DMS114 treated with DMSO at 0.1 percent for 48 hours (cell line): Measurements from ENCODE around the gene MINDY4.

Source experiments
- DNase-seq: peaks from one replicate; lab custom pipeline; 2025; ENCODE audit not compliant: unreplicated experiment; lab: John Stamatoyannopoulos, UW

The MINDY4 gene

DNA sequence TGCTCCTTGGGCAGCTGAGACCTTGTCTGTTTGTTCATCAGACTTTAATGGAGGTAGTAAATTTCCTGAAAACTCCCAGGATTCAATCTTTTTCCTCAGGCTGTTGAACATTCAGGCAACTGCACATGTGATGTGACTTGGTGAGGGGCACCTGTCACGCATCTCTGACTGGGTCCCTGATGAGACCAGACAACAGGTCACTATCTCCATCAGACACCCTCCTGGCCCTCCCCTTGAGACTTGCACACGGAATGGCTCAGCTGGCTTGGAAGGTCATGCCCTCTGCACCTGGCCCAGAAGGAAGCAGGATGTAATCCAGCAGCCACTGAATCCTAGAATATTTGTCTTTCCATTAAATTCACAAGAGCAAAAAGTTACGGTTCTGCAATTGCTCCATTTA, 156.3 kb downstream of the MINDY4 start:
- DNase-seq = no peak

DNA sequence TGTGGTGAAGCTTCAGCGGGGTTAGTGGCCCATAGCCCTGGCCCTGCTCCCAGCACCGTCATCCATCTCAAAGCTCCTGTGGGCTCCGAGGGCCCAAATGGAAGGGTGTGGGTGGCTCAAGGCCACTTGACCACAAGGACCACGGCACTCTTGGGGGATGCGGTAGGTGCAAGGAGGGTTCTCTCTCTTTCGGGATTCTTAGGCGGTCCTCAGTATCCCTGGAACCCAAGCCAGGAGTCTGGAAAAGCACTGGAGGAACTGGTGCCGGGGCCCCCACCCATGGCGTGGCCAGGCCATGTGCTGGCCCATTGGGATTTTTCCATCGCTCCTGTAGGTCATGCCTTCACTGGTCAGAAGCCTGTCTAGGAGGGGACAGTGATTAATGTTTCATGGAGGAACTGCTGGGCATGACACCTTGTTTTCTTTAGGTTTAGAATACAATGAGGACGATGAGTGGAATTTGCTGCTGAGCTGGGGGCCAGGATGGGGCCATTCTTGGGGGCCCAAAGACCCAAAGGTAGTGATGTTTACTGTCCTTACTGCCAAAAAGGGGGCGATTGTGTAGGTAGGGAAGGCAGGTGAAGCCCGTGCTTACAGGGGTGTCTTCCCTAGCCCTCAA, 157.1 kb downstream of the MINDY4 start:
- no peak for DNase-seq

DNA sequence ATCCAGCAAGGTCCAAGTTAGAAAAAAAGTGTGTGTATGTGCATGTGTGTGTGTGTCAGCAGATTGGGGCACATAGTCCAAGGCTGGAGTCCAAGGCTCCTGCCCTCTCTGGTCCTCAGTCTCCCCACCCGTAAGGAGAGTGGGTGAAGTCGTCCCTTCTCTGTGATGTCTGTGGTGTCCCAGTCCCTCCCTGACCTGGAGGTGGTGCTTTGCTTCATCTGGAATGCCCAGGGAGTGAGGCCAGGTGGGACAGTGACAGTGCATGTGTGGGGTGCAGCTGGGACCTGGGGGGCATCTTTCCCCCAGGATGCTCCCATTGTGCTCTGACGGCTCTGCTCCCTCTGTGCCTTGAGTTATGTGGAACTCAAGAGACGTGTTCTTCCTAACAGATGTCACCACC, 158.5 kb downstream of the MINDY4 start:
- no peak for DNase-seq

DNA sequence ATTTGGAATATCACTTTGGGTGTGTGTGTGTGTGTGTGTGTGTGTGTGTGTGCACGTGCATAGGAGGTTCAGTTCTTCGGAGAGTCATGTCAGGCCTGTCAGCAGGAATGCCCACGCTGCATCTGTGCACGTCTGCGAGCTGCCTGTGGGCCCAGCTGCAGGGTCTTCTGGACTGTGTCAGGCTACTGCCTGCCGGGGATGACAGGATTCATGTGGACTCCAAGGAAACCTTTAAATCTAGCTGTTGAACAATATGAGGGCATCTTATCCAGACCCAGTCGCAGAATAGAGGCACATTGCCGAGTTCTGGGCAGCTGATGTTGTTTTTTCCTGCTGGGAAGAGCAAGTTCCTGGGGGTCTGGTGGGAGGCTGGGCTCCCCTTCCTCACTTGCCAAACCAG, 159.4 kb downstream of the MINDY4 start:
- DNase-seq = no peak

DNA sequence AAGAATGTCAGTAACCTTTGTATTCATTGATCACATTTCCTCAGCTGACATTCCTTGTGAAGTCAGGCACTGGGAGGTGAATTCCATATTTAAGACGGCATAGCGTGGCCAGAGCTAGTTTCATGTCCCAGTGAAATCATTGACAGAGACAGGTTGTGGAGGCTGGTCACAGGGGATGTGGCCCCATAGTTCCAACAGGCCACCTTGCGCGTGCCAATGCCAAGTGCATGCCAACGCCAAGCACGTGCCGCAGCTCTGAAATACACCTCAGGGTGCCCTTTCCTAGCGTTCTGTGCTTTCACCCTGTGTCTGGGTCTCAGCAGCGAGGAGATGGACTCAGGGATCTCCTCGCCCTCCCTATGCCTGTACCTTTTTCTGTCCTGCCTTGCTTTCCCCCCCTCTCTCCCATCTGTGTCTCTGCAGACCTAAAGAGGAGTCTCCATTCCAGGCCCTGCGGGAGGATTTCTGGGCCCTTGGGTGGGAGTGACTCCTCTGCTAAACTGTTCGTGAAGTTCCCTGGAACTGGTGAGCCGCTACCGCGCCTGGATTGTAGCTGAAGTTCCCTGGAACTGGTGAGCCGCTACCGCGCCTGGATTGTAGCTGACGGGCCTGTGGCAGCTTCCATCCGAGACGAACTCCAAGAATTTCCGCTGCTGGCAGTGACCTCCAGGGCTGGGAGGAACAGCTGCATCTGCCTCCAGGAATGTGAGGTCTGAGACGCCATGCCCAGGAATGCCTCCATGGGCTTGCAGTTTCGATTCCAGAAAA, 160.1 kb downstream of the MINDY4 start:
- DNase-seq = no peak

DNA sequence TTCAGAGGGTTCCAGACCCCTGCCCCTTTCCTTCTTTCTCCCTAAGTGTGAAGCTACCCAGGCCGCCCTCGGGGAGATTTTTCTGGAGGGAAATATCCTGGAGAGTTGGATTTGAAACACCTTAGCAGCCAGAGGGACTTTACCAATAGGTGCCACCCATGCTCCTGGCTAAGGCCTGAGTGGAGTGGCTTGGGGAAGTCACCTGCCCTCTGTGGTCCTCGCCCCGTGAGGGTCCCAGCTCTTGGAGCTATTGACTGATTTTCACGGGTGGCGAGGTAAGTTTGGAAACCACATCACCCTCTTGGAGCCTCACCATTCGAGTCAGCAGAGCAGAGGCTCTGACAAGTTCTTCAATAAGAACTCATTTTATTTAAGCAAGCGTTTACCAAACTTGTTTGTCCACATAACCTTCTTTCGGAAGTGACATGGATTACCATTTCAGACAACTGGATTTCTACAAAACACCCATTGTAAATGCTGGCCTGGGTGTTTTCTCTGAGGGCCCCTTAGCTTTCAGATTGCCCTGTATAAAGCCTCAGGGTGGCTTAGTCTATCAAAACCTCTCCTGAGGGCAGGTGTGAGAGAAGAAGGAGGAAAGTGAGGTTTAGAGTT, 160.8 kb downstream of the MINDY4 start:
- no peak for DNase-seq

DNA sequence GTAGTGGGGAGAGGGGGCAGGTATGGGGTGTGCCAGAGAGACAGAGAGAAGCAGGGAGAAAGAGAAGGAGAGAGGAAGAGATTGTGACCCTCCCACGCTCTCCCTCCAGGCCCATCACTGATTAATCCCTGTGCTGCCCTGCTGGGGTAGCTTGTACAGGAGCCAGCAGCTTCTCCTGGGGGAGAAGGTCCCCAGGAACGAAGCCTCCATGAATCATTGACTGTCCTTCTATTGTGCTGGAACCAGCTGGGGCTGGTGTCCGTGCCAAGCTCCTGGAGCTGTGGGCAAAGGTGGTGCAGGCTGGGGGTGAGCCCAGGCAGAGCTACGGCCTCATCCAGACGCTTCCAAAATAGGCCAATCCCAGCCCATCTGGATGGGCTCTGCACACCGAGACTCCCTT, 161.3 kb downstream of the MINDY4 start:
- DNase-seq = no peak

DNA sequence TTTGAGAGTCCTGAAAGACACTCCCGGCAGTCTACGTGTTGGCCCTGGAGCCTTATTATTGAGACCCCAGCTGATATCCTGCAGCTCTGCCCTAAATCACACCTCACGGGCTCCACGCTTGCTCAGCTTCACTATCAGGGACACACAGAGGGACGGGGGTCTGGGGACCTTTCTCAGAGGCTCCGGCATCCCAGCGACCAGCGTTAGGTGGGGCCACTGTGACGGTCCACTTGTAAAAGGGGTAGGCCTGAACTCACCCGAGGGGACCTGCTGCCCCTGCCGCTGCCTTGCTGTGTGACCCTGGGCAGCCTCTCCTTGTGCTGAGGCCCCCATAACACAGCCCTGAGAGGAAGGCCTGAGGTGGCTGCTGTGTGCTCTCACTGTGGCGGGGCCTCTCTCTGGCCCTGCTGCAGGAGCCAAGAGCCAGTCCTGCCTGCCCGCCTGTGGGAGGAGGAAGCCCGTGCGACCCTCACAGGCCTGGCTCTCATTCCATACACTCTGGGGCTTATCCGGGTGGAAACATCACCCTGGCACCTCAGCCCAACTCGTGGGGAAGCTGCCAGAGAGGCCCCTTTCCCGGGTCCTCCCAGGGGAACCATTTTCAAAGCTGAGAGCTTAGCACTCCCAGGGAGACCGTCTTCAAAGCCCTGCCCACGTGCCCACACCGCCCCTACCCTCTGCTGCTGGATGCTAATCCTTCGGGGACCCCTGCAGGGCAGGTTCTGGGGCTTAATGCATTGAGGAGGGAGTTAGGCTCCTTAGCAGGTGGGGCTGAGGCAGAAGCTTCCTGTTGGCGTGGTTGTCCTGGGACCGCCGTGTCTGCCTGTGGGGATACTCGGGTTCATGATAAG, 162.1 kb downstream of the MINDY4 start:
- DNase-seq = no peak

DNA sequence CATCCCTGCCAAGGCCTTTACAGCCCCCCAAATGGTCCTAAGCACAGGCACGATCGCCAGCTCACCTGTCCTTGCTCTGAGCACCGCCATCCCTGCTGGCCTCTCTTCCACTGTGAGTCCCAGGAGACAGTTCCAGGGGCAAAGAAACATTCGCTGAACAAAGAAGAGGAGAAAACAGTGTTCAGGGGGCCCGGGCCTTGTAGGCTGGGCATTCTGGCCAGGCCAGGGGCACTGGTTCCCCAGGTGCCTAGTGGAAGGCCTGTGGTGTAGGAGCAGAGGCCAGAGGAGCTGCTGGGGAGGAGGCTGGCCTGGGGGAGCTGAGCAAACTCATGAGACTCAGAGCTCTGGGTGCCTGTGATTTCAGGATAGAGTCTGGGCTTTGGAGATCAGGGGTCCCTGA, 163.0 kb downstream of the MINDY4 start:
- DNase-seq = no peak

DNA sequence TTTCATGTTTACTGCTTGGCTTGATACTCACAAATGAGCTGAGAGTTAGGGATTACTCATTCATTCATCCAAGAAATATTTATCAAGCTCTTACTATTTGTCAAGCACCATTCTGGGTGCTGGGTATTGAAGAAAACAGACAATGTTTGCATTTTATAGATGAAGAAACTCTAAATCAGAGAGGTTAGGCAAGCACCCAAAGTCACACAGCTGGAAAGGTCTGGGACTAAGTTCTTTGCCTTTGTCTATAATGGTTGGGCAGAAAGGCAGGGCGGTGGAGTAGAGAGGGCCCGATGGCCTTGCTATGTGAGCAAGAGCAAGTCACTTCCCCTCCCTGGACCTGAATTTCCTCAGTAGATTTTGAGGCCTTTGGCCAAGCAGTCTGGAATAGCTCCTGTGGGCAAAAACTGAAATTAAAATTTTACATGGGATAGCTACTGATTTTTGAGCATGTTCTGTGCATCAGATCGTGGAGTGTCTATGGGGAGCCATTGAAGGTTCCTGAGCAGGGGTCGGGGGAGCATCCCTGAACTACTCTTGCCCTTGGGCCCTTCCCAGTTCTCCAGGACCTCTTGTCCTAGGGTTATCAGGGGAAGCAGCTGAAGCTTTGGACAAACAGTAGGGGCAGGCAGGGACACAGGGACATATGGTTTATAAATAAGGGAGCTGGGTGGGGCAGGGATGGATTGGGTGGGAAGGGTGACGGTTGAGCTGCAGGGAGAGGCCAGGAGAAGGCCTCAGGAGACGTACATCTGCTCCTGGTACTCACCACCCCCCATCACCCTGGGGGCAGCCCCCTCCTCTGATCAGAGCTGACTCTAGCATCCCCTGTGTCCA, 163.7 kb downstream of the MINDY4 start:
- no peak for DNase-seq

DNA sequence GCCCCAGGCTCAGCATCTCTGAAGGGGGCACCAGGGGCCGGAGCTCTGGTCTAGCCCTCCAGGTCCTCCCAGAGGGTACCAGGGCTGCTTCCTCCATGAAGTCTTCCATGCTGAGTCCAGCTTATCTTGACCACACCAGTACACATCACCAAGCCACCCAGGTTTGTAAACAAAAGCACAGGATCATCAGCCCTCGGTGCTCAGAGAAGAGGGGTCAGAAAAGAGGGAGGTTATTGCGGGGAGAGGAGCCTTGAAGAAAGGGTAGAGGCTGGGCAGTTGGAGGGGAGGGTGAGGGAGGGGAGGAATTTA, 164.3 kb downstream of the MINDY4 start:
- DNase-seq = no peak

DNA sequence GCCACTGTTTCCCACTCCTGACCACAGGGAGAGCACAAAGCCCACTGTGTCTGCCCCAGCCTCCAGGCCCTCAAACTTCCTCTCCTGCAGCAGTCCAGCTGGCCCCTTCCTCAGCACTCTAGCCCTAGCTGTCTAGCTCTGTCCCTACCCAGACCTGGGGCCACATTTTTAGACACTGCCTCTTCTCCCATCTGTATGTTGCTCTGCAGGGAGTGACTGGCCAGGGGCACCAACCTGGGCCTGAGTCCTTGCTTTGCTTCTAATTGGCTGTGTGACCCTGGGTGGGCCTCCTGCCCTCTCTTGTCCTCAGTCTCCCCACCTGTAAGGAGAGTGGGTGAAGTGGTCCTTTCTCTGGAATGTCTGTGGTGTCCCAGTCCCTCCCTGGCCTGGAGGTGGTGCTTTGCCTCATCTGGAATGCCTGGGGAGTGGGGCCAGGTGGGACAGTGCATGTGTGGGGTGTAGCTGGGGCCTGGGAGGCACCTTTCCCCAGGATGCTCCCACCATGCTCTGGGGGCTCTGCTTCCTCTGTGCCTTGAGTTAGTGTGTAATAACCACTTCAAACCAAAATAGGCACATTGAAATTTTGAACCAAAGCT, 165.5 kb downstream of the MINDY4 start:
- DNase-seq = no peak

DNA sequence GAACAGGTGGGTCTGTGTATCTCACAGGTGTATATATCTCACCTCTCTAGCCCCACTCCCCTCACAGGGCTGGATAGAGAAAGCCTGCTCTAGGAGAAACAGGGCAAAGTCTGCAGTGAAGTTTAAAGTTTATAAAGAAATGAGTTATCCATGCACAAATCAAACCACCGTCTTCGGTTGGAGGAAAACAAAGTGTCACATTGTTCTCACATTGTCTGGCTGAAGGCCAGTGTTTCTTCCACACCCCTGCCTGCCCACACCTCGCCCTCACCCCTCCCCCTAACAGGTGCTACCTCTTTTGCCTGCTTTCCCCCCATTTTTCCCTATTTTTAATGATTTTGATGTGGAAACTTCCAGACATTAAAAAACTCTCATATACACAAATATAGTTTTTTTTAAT, 166.2 kb downstream of the MINDY4 start:
- DNase-seq = no peak

DNA sequence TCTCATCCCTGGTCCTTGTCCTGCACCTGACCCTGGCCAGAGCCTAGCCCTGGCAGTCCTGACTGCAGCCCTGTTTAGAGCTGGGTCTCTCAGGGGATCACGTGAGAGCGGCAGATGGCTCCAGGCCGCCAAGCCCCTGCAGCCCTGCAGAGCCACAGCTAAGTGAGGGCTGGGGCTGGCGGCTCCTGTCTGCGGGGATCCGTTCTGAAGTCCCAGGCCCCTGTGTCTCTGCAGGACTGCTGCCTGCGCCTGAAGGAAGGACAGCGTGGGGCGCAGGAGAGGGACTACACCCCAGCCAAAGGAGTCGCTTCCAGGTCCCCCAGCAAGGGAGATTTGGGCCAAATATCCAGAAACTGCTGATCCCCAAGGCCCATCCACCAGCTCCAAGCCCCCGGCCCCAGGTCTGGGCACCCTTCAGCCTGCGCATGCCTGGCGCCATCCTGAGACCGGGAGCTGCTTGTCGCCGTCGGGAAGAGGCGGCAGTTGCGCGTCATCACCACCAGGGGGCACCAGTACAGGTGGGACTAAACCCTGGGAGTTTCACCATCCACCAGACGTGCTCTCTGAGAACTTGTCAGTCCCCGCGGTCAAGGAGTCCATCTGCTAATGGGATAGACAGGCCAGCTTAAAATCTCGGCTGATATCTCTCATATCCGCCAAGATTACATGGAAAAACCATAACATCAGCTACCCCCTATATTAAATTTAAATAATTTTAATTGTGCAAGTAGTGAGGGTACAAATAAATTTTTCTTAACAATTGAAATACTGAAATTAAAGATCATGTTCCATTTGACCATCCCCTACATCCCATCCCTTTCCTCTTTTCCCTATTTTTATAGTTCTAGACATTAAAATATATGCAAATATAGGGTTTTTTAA, 167.5 kb downstream of the MINDY4 start:
- DNase-seq = peak; percentile 66

DNA sequence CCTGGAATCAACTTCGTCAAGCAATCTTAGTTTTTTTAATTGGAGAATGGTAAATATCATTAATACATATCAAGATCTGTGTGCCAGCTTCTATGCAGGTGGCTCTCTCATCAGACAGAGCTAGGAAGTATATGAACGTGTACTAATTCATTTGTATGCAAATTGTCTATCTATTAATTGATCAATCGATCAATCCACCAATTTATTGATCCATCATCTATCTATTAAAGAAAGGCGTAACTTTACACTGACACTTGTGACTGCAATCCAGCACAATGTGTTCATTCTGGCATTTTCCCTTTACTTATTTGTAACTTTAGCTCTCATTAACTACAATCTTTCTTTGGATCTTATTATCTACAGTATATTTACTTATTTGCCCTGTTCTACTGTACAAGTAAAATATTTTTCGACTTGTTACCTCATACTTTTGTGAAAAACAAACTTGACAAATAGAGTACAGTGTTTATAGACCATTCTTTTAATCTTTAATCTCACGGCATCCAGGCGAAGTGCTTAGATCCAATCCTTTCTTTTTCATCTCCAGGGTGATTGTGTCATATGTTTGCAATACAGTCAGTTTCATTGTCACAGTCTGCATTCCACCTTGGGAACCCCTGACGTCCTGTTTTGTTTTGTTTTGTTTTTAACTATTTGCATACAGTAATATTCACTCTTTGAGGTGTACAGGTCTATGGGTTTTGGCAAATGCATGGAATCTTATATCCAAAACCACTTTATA, 170.5 kb downstream of the MINDY4 start:
- DNase-seq = no peak
